Measurements from ENCODE around the gene DPP10. TPM values are rescaled to one million over a fixed set of nuclear protein-coding genes. Genes with fewer than 3 reads are reported as not detected.

Gene DPP10
- total and polyA plus RNA-seq, 10 of the 15 experiments (the other 5 are each of a cell fraction or from before 2014, with no cell fraction given), result not detected

DNA sequence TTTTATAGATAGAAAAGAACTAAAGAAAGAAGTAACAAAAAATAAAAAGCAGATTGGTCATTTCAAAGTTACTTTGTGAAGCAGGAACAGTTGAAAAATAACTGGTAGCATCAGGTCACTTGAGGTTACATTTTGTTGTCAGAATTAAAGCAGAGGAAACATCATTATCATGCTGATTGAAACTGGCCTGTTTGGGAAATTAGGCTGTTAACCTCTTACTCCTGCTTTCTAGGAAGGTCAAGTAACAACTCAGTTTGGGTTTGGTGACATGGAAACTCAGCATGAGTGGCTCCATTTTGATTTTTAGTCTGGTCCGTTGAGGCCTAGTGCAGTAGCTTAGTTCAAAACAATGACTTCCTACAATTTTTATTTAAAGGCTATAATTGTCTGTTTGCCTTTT, 1383.5 kb downstream of the DPP10 start (continued):
- TF ChIP-seq, protein P1, sequence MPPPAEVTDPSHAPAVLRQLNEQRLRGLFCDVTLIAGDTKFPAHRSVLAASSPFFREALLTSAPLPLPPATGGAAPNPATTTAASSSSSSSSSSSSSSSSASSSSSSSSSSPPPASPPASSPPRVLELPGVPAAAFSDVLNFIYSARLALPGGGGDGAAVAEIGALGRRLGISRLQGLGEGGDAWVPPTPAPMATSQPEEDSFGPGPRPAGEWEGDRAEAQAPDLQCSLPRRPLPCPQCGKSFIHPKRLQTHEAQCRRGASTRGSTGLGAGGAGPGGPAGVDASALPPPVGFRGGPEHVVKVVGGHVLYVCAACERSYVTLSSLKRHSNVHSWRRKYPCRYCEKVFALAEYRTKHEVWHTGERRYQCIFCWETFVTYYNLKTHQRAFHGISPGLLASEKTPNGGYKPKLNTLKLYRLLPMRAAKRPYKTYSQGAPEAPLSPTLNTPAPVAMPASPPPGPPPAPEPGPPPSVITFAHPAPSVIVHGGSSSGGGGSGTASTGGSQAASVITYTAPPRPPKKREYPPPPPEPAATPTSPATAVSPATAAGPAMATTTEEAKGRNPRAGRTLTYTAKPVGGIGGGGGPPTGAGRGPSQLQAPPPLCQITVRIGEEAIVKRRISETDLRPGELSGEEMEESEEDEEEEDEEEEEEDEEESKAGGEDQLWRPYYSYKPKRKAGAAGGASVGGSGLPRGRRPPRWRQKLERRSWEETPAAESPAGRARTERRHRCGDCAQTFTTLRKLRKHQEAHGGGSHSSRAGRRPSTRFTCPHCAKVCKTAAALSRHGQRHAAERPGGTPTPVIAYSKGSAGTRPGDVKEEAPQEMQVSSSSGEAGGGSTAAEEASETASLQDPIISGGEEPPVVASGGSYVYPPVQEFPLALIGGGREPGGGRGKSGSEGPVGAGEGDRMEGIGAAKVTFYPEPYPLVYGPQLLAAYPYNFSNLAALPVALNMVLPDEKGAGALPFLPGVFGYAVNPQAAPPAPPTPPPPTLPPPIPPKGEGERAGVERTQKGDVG (CRISPR knock-in tag; IDR thresholded peaks at IDR 0.05), result no peak
- TF ChIP-seq HCFC1 (IDR thresholded peaks at IDR 0.05; ENCODE audit: low read length) (no peak), SMAD5 (IDR thresholded peaks at IDR 0.05; ENCODE audit: low read depth) (no peak), MYC (IDR thresholded peaks at IDR 0.05; ENCODE audit: insufficient read depth, insufficient read length, insufficient replicate concordance, low read length, severe bottlenecking) (no peak)

DNA sequence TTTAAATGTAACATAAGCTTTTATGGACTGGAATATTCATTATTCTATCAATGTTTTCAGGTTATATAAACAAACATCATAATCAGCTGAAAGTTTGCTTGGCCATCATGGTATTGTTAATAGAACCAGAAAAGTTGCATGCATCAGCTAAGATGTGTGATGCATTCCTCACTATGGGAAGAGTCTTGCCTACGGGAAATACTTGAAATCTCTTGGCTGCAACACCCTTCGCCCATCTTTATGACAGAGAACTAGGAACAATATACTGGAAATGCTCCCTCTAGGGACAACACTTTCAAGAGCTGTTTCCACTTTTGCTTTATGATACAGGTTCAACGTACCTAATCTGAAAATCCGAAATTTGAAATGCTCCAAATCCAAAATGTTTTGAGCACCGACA, 1390.8 kb downstream of the DPP10 start:
- ChIA-PET POLR2A (no interaction called here), RAD21 (ENCODE audit: unreplicated experiment) (no interaction called here), SMC1A (ENCODE audit: uncharacterized antibody, unreplicated experiment) (interaction anchor here (1.7 kb wide), 1 partner anchor 17 kb away, joined by 4 read pairs; no protein-coding TSS in a partner anchor), CTCF (no interaction called here)
- Histone ChIP-seq H3K36me3 (ENCODE audit: control insufficient read depth in 2 of 2, insufficient read depth in 2 of 2, low read length in 1 of 2) (no peaks in the 10 kb centered on the region), H3K9me3 (replicated peaks; ENCODE audit: control insufficient read depth, insufficient read depth, low read length) (no peaks in the 10 kb centered on the region), H3K79me2 (ENCODE audit: control insufficient read depth, insufficient read depth, low read length) (no peaks in the 10 kb centered on the region), H4K20me1 (ENCODE audit: control insufficient read depth, insufficient read depth) (no peaks in the 10 kb centered on the region), H2AFZ (ENCODE audit: control insufficient read depth, low read depth, low read length) (no peak overlapping the region), H3K4me2 (ENCODE audit: control insufficient read depth, insufficient read depth) (no peak overlapping the region), H3K9ac (ENCODE audit: control insufficient read depth, insufficient read depth, low read length) (no peak overlapping the region), H3K4me1 (ENCODE audit: control insufficient read depth, insufficient read depth, low read length) (no peaks in the 10 kb centered on the region), H3K27ac (ENCODE audit: control insufficient read depth, insufficient read depth) (no peak overlapping the region), H3K4me3 (no peak overlapping the region), H3K27me3 (replicated peaks in 1 of 2; ENCODE audit: control insufficient read depth in 2 of 2, insufficient read depth in 2 of 2, low read length in 1 of 2) (no peaks in the 10 kb centered on the region)
- WGBS (ENCODE audit: insufficient coverage, insufficient replicate concordance, low lambda C conversion rate, missing lambda C conversion rate), result 2% methylated on average over 5 of the region's 5 CpGs
- intact Hi-C loops (cut with micrococcal nuclease; ENCODE audit: unreplicated experiment), result no loop called here
- FAIRE-seq (no peak), DNase-seq (ENCODE audit: low read depth, low spot score) (no peak), ATAC-seq (no peak)
- no TSS peak for BruUV-seq (replicated peaks)
- in situ Hi-C loops (cut with MboI), result no loop called here
- no peak for TF ChIP-seq BACH1 (IDR thresholded peaks at IDR 0.05; ENCODE audit: borderline replicate concordance)
- TF ChIP-seq ZNF217 (IDR thresholded peaks at IDR 0.05), result no peak
- no peak for TF ChIP-seq ZNF207 (IDR thresholded peaks at IDR 0.05; ENCODE audit: borderline replicate concordance)
- no peak for TF ChIP-seq SMC3 (IDR thresholded peaks at IDR 0.05; ENCODE audit: borderline replicate concordance, low read length)
- TF ChIP-seq, protein P2, sequence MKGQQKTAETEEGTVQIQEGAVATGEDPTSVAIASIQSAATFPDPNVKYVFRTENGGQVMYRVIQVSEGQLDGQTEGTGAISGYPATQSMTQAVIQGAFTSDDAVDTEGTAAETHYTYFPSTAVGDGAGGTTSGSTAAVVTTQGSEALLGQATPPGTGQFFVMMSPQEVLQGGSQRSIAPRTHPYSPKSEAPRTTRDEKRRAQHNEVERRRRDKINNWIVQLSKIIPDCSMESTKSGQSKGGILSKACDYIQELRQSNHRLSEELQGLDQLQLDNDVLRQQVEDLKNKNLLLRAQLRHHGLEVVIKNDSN (IDR thresholded peaks at IDR 0.05; ENCODE audit: borderline replicate concordance, extremely low read length, insufficient read depth, low read depth, low read length), result no peak
- TF ChIP-seq CBFB (IDR thresholded peaks at IDR 0.05; ENCODE audit: low read depth), result no peak
- TF ChIP-seq, protein P3, sequence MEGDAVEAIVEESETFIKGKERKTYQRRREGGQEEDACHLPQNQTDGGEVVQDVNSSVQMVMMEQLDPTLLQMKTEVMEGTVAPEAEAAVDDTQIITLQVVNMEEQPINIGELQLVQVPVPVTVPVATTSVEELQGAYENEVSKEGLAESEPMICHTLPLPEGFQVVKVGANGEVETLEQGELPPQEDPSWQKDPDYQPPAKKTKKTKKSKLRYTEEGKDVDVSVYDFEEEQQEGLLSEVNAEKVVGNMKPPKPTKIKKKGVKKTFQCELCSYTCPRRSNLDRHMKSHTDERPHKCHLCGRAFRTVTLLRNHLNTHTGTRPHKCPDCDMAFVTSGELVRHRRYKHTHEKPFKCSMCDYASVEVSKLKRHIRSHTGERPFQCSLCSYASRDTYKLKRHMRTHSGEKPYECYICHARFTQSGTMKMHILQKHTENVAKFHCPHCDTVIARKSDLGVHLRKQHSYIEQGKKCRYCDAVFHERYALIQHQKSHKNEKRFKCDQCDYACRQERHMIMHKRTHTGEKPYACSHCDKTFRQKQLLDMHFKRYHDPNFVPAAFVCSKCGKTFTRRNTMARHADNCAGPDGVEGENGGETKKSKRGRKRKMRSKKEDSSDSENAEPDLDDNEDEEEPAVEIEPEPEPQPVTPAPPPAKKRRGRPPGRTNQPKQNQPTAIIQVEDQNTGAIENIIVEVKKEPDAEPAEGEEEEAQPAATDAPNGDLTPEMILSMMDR (IDR thresholded peaks at IDR 0.05 in 2 of 3, conservative IDR thresholded peaks at IDR 0.05 in 1 of 3; ENCODE audit: control insufficient read depth in 2 of 3, extremely low read depth in 1 of 3, insufficient read depth in 1 of 3, low read depth in 3 of 3, low read length in 3 of 3), result no peak
- TF ChIP-seq, protein P4, sequence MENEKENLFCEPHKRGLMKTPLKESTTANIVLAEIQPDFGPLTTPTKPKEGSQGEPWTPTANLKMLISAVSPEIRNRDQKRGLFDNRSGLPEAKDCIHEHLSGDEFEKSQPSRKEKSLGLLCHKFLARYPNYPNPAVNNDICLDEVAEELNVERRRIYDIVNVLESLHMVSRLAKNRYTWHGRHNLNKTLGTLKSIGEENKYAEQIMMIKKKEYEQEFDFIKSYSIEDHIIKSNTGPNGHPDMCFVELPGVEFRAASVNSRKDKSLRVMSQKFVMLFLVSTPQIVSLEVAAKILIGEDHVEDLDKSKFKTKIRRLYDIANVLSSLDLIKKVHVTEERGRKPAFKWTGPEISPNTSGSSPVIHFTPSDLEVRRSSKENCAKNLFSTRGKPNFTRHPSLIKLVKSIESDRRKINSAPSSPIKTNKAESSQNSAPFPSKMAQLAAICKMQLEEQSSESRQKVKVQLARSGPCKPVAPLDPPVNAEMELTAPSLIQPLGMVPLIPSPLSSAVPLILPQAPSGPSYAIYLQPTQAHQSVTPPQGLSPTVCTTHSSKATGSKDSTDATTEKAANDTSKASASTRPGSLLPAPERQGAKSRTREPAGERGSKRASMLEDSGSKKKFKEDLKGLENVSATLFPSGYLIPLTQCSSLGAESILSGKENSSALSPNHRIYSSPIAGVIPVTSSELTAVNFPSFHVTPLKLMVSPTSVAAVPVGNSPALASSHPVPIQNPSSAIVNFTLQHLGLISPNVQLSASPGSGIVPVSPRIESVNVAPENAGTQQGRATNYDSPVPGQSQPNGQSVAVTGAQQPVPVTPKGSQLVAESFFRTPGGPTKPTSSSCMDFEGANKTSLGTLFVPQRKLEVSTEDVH (IDR thresholded peaks at IDR 0.05; ENCODE audit: low read depth, partially characterized antibody), result no peak

Data from GM12878 (cell line).